Suprapubic skin (tissue), 4 donors: Measurements from ENCODE around the gene SYNDIG1.

Source experiments
- EP300 ChIP-seq: sonication (generic); formaldehyde crosslinking; IDR thresholded peaks from one replicate; pipeline ENCODE4 v1.6.1; 2017; ENCODE audit warnings: antibody characterized with exemption
- POLR2A ChIP-seq, 2 donors: fragments of 450-650 bp; IDR thresholded peaks; one replicate each; pipeline ENCODE4 v1.6.1; 2017; ENCODE audit warnings: antibody characterized with exemption in 2 of 2, mild to moderate bottlenecking in 2 of 2, moderate library complexity in 2 of 2
- POLR2AphosphoS5 ChIP-seq, 3 donors: sonication (generic); formaldehyde crosslinking; IDR thresholded peaks; one replicate each; pipeline ENCODE4 v1.6.1; 2017; ENCODE audit warnings: antibody characterized with exemption in 3 of 3
- TF ChIP-seq, protein P1 (sequence below), 2 donors: fragments of 200-600 bp in 1 of 2; fragments of 450-650 bp in 1 of 2; sonication (generic) in 1 of 2; IDR thresholded peaks; one replicate each; pipeline ENCODE4 v1.5.1; 2016 to 2019; ENCODE audit warnings: antibody characterized with exemption in 2 of 2, mild to moderate bottlenecking in 1 of 2, moderate library complexity in 1 of 2

DNA sequence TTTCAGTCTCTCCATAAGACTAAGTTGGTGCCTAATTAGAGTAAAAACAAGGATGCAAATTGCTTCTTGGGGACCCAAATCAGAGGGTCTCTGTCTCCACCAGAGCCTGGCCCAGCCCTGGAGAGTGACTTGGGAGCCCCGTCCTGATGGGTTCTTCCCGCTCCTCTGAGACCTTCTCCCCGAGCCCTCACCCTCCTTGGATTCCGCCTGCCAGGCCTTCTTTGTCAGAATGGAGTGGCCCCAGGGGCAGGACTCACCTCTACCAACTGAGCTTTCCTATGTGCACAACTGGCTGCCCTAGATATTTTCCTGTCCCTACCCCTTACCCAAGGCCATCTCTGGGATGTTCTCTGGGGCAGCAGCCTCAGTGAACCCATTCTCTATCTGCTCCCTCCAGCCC, 9.7 kb downstream of the SYNDIG1 start:
- no peak for TF ChIP-seq POLR2AphosphoS5 (IDR thresholded peaks at IDR 0.05)
- TF ChIP-seq, protein P1, sequence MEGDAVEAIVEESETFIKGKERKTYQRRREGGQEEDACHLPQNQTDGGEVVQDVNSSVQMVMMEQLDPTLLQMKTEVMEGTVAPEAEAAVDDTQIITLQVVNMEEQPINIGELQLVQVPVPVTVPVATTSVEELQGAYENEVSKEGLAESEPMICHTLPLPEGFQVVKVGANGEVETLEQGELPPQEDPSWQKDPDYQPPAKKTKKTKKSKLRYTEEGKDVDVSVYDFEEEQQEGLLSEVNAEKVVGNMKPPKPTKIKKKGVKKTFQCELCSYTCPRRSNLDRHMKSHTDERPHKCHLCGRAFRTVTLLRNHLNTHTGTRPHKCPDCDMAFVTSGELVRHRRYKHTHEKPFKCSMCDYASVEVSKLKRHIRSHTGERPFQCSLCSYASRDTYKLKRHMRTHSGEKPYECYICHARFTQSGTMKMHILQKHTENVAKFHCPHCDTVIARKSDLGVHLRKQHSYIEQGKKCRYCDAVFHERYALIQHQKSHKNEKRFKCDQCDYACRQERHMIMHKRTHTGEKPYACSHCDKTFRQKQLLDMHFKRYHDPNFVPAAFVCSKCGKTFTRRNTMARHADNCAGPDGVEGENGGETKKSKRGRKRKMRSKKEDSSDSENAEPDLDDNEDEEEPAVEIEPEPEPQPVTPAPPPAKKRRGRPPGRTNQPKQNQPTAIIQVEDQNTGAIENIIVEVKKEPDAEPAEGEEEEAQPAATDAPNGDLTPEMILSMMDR (IDR thresholded peaks at IDR 0.05), result no peak
- TF ChIP-seq EP300, result no peak
- TF ChIP-seq POLR2A (IDR thresholded peaks at IDR 0.05), result no peak
